HCT116 (cell line): ENCODE measurements around the gene ARHGAP19.

Experiments used
- CTCF ChIP-seq, 3 experiments: fragments of 200-600 bp in 1 of 3; sonication (generic) in 1 of 3; IDR thresholded peaks in 2 of 3; conservative IDR thresholded peaks in 1 of 3; 2 replicates each; pipeline ENCODE4 v1.5.1; 2012 to 2017; ENCODE audit warnings: low read depth in 2 of 3, low read length in 2 of 3, antibody characterized with exemption in 1 of 3, borderline replicate concordance in 1 of 3, control low read depth in 1 of 3, mild to moderate bottlenecking in 1 of 3, mixed read lengths in 1 of 3, mixed run types in 1 of 3, moderate library complexity in 1 of 3; ENCODE audit not compliant: insufficient read depth in 1 of 3
- EZH2 ChIP-seq: fragments of 200-600 bp; sonication (generic); IDR thresholded peaks from 2 replicates; pipeline ENCODE4 v1.6.1; 2017; ENCODE audit warnings: antibody characterized with exemption, mixed run types
- POLR2A ChIP-seq: IDR thresholded peaks from 2 replicates; pipeline ENCODE4 v1.7.0; 2011; ENCODE audit warnings: borderline replicate concordance; ENCODE audit not compliant: insufficient read depth, insufficient read length; ENCODE audit errors: extremely low read depth
- RAD21 ChIP-seq: IDR thresholded peaks from 2 replicates; pipeline ENCODE4 v1.6.1; 2012; ENCODE audit warnings: low read depth, mild to moderate bottlenecking
- SIN3A ChIP-seq: IDR thresholded peaks from 2 replicates; pipeline ENCODE4 v1.6.1; 2012; ENCODE audit warnings: low read depth
- TCF7L2 ChIP-seq: IDR thresholded peaks from 2 replicates; pipeline ENCODE4 v1.7.0; 2011; ENCODE audit warnings: borderline replicate concordance, inconsistent platforms; ENCODE audit not compliant: insufficient read depth, insufficient read length; ENCODE audit errors: extremely low read depth

- peak; percentile 20 to 38 (median 38); a peak in 4 of 6 replicates for TF ChIP-seq CTCF (IDR thresholded peaks at IDR 0.05 in 2 of 3, conservative IDR thresholded peaks at IDR 0.05 in 1 of 3; ENCODE audit: borderline replicate concordance in 1 of 3, insufficient read depth in 1 of 3, low read depth in 2 of 3, low read length in 2 of 3)
- no peak for TF ChIP-seq POLR2A
- no peak for TF ChIP-seq EZH2
- TF ChIP-seq RAD21 = no peak; the same call in 1 of the 2 replicates
- no peak for TF ChIP-seq TCF7L2
- TF ChIP-seq SIN3A = no peak
Observed at GRCh38 chr10:97179731-97180362, 112.6 kb downstream of the ARHGAP19 start.
